Fibroblast of lung (primary cell): ENCODE measurements around the gene KCNJ12. TPM values are rescaled to one million over a fixed set of nuclear protein-coding genes. Genes with fewer than 3 reads are reported as not detected.

ENCODE experiments used
- DNase-seq, 2 donors: peaks; one replicate each; pipeline versions ENCODE4 v3.0.0 to v3.0.0-alpha.2; 2010; ENCODE audit warnings: low read depth in 2 of 2
- H2AFZ ChIP-seq: 2 replicates; pipeline ENCODE4 v1.5.1; 2012; ENCODE audit warnings: low read length, control low read depth, inconsistent platforms
- H3K27ac ChIP-seq: 2 replicates; pipeline ENCODE4 v1.5.1; 2011; ENCODE audit warnings: low read length, control low read depth; ENCODE audit not compliant: insufficient read depth
- H3K27me3 ChIP-seq: 2 replicates; pipeline ENCODE4 v1.5.1; 2011; ENCODE audit warnings: mild to moderate bottlenecking, low read length; ENCODE audit not compliant: control insufficient read depth, insufficient read depth
- H3K36me3 ChIP-seq: 2 replicates; pipeline ENCODE4 v1.5.1; 2011; ENCODE audit warnings: low read length; ENCODE audit not compliant: control insufficient read depth, insufficient read depth
- H3K4me1 ChIP-seq: 2 replicates; pipeline ENCODE4 v1.5.1; 2011; ENCODE audit warnings: low read length; ENCODE audit not compliant: control insufficient read depth, insufficient read depth; ENCODE audit errors: extremely low read depth
- H3K4me2 ChIP-seq: 2 replicates; pipeline ENCODE4 v1.5.1; 2011; ENCODE audit warnings: low read length, control low read depth; ENCODE audit not compliant: insufficient read depth; ENCODE audit errors: extremely low read depth
- H3K4me3 ChIP-seq, 4 experiments: fragments of 200-600 bp in 1 of 4; sonication (generic) in 1 of 4; replicated peaks in 1 of 4; 2 replicates each; pipeline ENCODE4 v1.5.1; 2011 to 2016; ENCODE audit warnings: low read length in 4 of 4, low read depth in 3 of 4, mild to moderate bottlenecking in 3 of 4, control low read depth in 2 of 4, inconsistent platforms in 1 of 4, mixed read lengths in 1 of 4; ENCODE audit not compliant: insufficient read depth in 1 of 4; ENCODE audit errors: control extremely low read depth in 1 of 4
- H3K79me2 ChIP-seq: 2 replicates; pipeline ENCODE4 v1.5.1; 2012; ENCODE audit warnings: mild to moderate bottlenecking, low read length, inconsistent platforms; ENCODE audit not compliant: control insufficient read depth, insufficient read depth
- H3K9ac ChIP-seq: 2 replicates; pipeline ENCODE4 v1.5.1; 2011; ENCODE audit warnings: mild to moderate bottlenecking, low read length, control low read depth; ENCODE audit not compliant: insufficient read depth
- H3K9me3 ChIP-seq: 2 replicates; pipeline ENCODE4 v1.5.1; 2012; ENCODE audit warnings: low read depth, low read length; ENCODE audit not compliant: control insufficient read depth, insufficient read depth
- H4K20me1 ChIP-seq: 2 replicates; pipeline ENCODE4 v1.5.1; 2011; ENCODE audit warnings: low read length; ENCODE audit not compliant: control insufficient read depth, insufficient read depth; ENCODE audit errors: extremely low read depth
- EZH2 ChIP-seq: IDR thresholded peaks from 2 replicates; pipeline ENCODE4 v1.5.1; 2012; ENCODE audit warnings: low read length, control low read depth, mild to moderate bottlenecking; ENCODE audit errors: missing control alignments
- polyA plus RNA-seq, 2 donors: library from polyadenylated mRNA; depleted of rRNA in 1 of 2; stranded (reverse) in 1 of 2; unstranded in 1 of 2; fragments of >200 nt; gene quantifications; 2 replicates each; pipeline ENCODE4 v1.2.1, GENCODE V29; 2011 to 2012; ENCODE audit warnings: missing spikeins in 1 of 2
- total RNA-seq: library from RNA; depleted of rRNA; stranded (reverse); fragments of >200 nt; gene quantifications from 2 replicates; pipeline ENCODE4 v1.2.1, GENCODE V29; 2014
- TF ChIP-seq, protein P1 (sequence below), 2 donors: IDR thresholded peaks in 1 of 2; conservative IDR thresholded peaks in 1 of 2; 1 replicate in 1 of 2; 2 replicates in 1 of 2; pipeline ENCODE4 v1.5.1; 2011 to 2012; ENCODE audit warnings: low read length in 2 of 2, control low read depth in 1 of 2, inconsistent platforms in 1 of 2, low read depth in 1 of 2, mild to moderate bottlenecking in 1 of 2

Gene KCNJ12
- total and polyA plus RNA-seq, 2 donors (not counting 1 experiment from before 2014, with no cell fraction given), result 0.09 to 0.66 TPM

DNA sequence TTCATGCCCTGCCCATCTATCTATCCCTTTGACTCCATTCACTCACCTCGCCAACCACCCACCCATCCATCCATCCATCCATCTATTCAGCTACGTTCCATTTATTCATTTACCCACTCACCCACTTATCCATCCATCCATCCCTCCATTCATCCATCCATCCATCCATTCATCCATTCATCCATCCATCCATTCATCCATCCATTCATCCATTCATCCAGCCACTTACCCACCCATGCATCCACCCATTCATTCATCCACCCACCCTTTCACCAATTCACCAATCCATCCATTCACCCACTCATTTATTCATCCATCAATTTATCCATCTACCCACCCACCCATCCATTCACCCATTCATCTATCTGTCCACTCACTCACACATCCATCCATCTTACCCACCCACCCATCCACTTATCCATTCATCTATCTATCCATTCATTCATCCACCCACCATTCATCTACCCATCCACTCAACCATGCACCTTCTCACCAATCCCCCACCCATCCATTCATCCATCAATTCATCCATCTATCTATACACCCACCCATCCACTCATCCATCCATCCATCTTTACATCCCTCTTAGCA, 19.5 kb upstream of the KCNJ12 start:
- no peak for DNase-seq

DNA sequence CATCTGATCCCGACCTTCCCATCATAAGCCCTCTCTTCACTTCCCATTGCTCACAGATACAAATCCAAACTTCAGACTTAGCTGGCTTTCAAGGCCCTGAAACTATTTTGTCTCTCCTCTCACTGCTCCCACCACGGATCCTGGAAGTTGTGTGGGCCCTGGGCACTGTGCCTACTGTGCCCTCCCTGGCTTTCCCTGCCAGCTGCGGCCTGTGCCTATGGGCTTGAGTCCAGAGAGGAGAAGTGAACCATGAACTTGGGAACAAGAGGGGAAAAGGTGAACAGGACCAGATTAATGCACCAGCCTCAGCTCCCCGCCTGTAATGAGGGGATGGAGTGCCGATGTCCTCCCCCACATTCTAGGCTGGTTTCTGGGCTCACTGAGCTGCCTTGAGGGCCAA, 18.9 kb upstream of the KCNJ12 start:
- Histone ChIP-seq H3K4me3 (no peak overlapping the region), H3K36me3 (no peaks in the 10 kb centered on the region), H2AFZ (no peak overlapping the region), H3K4me1 (no peaks in the 10 kb centered on the region), H3K79me2 (no peaks in the 10 kb centered on the region), H3K27ac (no peak overlapping the region), H3K4me2 (no peak overlapping the region), H3K9me3 (no peaks in the 10 kb centered on the region), H4K20me1 (no peaks in the 10 kb centered on the region), H3K27me3 (no peaks in the 10 kb centered on the region), H3K9ac (no peak overlapping the region)
- no peak for DNase-seq
- TF ChIP-seq, protein P1, sequence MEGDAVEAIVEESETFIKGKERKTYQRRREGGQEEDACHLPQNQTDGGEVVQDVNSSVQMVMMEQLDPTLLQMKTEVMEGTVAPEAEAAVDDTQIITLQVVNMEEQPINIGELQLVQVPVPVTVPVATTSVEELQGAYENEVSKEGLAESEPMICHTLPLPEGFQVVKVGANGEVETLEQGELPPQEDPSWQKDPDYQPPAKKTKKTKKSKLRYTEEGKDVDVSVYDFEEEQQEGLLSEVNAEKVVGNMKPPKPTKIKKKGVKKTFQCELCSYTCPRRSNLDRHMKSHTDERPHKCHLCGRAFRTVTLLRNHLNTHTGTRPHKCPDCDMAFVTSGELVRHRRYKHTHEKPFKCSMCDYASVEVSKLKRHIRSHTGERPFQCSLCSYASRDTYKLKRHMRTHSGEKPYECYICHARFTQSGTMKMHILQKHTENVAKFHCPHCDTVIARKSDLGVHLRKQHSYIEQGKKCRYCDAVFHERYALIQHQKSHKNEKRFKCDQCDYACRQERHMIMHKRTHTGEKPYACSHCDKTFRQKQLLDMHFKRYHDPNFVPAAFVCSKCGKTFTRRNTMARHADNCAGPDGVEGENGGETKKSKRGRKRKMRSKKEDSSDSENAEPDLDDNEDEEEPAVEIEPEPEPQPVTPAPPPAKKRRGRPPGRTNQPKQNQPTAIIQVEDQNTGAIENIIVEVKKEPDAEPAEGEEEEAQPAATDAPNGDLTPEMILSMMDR (conservative IDR thresholded peaks at IDR 0.05 in 1 of 2, IDR thresholded peaks at IDR 0.05 in 1 of 2; ENCODE audit: low read depth in 1 of 2, low read length in 2 of 2), result no peak
- TF ChIP-seq EZH2, result no peak

More for the DNA sequence above, 19.5 kb upstream of the KCNJ12 start:
- H3K79me2 ChIP-seq, result no peaks in the 10 kb centered on the region
- H2AFZ ChIP-seq, result no peak overlapping the region
- H3K36me3 ChIP-seq, result no peaks in the 10 kb centered on the region
- H4K20me1 ChIP-seq, result no peaks in the 10 kb centered on the region
- H3K4me2 ChIP-seq, result no peak overlapping the region
- H3K27me3 ChIP-seq, result no peaks in the 10 kb centered on the region
- no peak overlapping the region for H3K27ac ChIP-seq
- H3K4me3 ChIP-seq, result no peak overlapping the region
- TF ChIP-seq, protein P1 (conservative IDR thresholded peaks at IDR 0.05 in 1 of 2, IDR thresholded peaks at IDR 0.05 in 1 of 2; ENCODE audit: low read depth in 1 of 2, low read length in 2 of 2), result no peak
- no peak for TF ChIP-seq EZH2
- no peak overlapping the region for H3K9ac ChIP-seq
- H3K9me3 ChIP-seq, result no peaks in the 10 kb centered on the region
- H3K4me1 ChIP-seq, result no peaks in the 10 kb centered on the region

DNA sequence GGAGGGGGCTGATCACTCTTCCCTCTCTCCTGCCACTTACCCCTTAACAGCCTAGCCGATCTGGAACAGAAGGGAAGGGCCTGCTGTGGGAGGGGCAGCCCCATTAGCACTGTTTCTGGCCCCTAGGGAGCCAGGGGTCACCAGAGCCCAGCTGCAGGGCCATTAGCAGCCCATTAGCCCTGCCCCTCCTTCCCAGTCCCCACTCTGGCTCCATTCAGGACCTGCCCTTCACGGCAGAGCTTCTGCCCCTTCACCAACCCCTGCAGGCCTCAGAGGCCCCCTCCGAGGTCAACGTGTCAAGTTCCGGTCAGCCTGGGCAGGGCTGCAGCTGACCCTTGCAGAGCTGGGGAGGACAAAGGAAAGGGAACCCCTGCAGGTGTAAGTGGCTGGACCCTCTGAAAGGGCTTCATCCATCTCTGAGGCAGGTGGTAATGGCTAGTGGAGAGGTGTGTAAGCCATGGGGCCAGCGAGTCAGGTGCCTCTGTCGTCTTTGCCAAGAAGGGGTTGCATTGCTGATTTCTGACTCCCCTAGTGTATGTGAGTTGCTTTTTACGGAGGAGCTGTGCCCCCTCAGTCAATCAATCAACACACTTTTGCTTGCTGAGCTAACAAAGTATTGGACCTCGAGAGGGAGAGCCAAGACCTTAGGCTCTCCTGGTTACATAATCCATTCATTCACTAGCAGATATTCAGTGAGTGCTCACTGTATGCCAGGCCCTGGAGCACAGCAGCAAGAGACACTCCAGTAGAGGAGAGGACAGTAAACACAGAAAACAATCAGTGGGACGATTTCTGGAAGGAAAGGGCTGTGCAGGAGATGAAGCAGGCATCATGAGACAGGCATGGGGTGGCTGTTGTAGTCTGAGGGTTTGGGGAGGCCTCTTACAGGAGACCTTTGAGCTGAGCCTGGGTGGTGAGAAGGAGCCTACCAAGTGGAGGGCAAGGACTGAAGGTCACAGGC, 18.2 kb upstream of the KCNJ12 start:
- H3K9me3 ChIP-seq, result no peaks in the 10 kb centered on the region
- H3K27ac ChIP-seq, result no peak overlapping the region
- no peak overlapping the region for H3K4me2 ChIP-seq
- no peaks in the 10 kb centered on the region for H3K36me3 ChIP-seq
- H4K20me1 ChIP-seq, result no peaks in the 10 kb centered on the region
- H2AFZ ChIP-seq, result no peak overlapping the region
- H3K4me3 ChIP-seq, result no peak overlapping the region
- no peaks in the 10 kb centered on the region for H3K4me1 ChIP-seq
- TF ChIP-seq, protein P1 (conservative IDR thresholded peaks at IDR 0.05 in 1 of 2, IDR thresholded peaks at IDR 0.05 in 1 of 2; ENCODE audit: low read depth in 1 of 2, low read length in 2 of 2), result no peak
- TF ChIP-seq EZH2, result no peak
- DNase-seq, result no peak
- H3K27me3 ChIP-seq, result no peaks in the 10 kb centered on the region
- no peaks in the 10 kb centered on the region for H3K79me2 ChIP-seq
- H3K9ac ChIP-seq, result no peak overlapping the region
